GM06990 (cell line): ENCODE results near the gene RBM22.

Source experiments
- DNase-seq: peaks from one replicate; pipeline ENCODE4 v3.0.0-alpha.2; 2011; ENCODE audit not compliant: insufficient read length; ENCODE audit errors: extremely low read depth
- H3K27me3 ChIP-seq: replicated peaks from 2 replicates; pipeline ENCODE4 v1.6.0; 2011; ENCODE audit warnings: low read length; ENCODE audit not compliant: control insufficient read depth, insufficient read depth
- H3K36me3 ChIP-seq: 2 replicates; pipeline ENCODE4 v1.5.1; 2011; ENCODE audit warnings: low read length; ENCODE audit not compliant: control insufficient read depth, insufficient read depth
- H3K4me3 ChIP-seq: replicated peaks from 2 replicates; pipeline ENCODE4 v1.5.1; 2011; ENCODE audit warnings: low read depth, mild to moderate bottlenecking, control low read depth, low read length
- CTCF ChIP-seq: IDR thresholded peaks from 2 replicates; pipeline ENCODE4 v1.5.1; 2011; ENCODE audit warnings: low read length, control low read depth, mild to moderate bottlenecking, inconsistent platforms; ENCODE audit not compliant: insufficient read depth, poor library complexity, severe bottlenecking

RBM22 gene

GRCh38 chr5:150672237-150672883 lies 28.5 kb downstream of the RBM22 start:
- Histone ChIP-seq H3K4me3 (peak overlapping the region; percentile 27; the same call in 1 of the 2 replicates), H3K27me3 (no peaks in the 10 kb centered on the region; the same call in none of the 2 replicates), H3K36me3 (no peaks in the 10 kb centered on the region)
- no peak for TF ChIP-seq CTCF
- DNase-seq, result no peak

GRCh38 chr5:150671509-150672236 lies 29.2 kb downstream of the RBM22 start:
- no peak for DNase-seq
- no peak for TF ChIP-seq CTCF
- Histone ChIP-seq H3K4me3 (peak overlapping the region; percentile 2; the same call in 1 of the 2 replicates), H3K27me3 (no peaks in the 10 kb centered on the region; the same call in none of the 2 replicates), H3K36me3 (no peaks in the 10 kb centered on the region)

GRCh38 chr5:150670948-150671310 lies 29.9 kb downstream of the RBM22 start:
- no peak for TF ChIP-seq CTCF
- no peak for DNase-seq
- no peaks in the 10 kb centered on the region; the same call in none of the 2 replicates for H3K27me3 ChIP-seq
- H3K4me3 ChIP-seq, result no peak overlapping the region
- no peaks in the 10 kb centered on the region for H3K36me3 ChIP-seq

GRCh38 chr5:150670275-150670947 lies 30.5 kb downstream of the RBM22 start:
- DNase-seq, result no peak
- H3K36me3 ChIP-seq, result no peaks in the 10 kb centered on the region
- TF ChIP-seq CTCF, result no peak
- H3K4me3 ChIP-seq, result no peak overlapping the region
- H3K27me3 ChIP-seq, result no peaks in the 10 kb centered on the region; the same call in none of the 2 replicates

GRCh38 chr5:150665044-150665443 lies 35.8 kb downstream of the RBM22 start:
- Histone ChIP-seq H3K36me3 (no peaks in the 10 kb centered on the region), H3K27me3 (no peaks in the 10 kb centered on the region; the same call in 1 of the 2 replicates), H3K4me3 (no peak overlapping the region)
- no peak for DNase-seq
- no peak for TF ChIP-seq CTCF
